ENCODE results near the gene NKX6-2.
"Not testable (repeated sequence)": the region's sequence is repeated elsewhere in the genome, so short reads cannot be mapped to it uniquely, and the experiment has no call there.

The NKX6-2 gene

DNA sequence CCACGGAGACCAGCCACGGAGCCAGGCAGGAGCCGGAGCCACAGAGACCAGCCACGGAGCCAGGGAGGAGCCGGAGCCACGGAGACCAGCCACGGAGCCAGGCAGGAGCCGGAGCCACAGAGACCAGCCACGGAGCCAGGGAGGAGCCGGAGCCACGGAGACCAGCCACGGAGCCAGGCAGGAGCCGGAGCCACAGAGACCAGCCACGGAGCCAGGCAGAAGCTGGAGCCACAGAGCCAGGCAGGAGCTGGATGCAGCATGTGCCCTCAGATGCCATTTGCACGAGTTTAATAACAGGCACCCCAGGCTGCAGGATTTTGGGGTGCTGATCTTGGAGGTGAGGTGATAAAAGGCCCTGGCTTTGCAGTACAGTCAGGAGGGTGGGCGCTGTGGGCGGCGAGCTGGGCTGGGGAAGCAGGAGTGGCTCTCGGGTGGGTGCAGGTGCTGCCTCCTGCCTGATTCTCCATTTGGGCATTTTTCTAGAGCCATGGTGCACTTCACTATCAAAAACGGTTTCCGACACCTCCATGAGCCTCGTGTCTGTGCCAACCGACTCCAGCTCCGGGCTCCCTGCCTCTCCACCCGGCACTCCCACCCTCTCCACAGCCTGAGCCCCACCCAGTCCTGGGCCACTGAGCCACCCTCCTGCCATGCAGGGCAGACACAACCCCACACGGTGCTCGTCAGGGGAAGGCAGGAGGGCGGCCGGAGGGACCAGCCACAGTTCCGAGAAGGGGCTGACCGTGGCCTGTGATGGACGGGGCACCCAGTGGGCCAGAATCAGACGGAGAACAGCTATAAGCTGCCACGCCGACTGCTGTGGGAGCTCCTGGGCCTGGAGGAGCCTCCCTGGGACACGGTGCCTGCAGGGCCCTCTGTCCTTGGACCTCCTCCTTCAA, 40.8 kb upstream of the NKX6-2 start:
- Histone ChIP-seq H3K27me3 (ENCODE audit: control insufficient read depth, insufficient read depth, low read length, poor library complexity, severe bottlenecking) (no peaks in the 10 kb centered on the region), H3K36me3 (ENCODE audit: control insufficient read depth, insufficient read depth, low read length) (no peaks in the 10 kb centered on the region), H3K4me3 (ENCODE audit: insufficient read depth, low read depth, low read length) (no peak overlapping the region), H3K27ac (ENCODE audit: insufficient read depth, low read depth, low read length, poor library complexity, severe bottlenecking) (no peak overlapping the region), H3K9me3 (ENCODE audit: control insufficient read depth, low read length) (no peaks in the 10 kb centered on the region), H3K4me1 (ENCODE audit: control insufficient read depth, insufficient read depth, low read length) (no peaks in the 10 kb centered on the region)
- 93 to 96% methylated on average over 36 of the region's 36 CpGs for WGBS, 2 experiments

GRCh38 chr10:132825783-132826523, 40.0 kb upstream of the NKX6-2 start:
- H3K27me3 ChIP-seq (ENCODE audit: control insufficient read depth, insufficient read depth, low read length, poor library complexity, severe bottlenecking); H3K4me1 ChIP-seq (ENCODE audit: control insufficient read depth, insufficient read depth, low read length); H3K27ac ChIP-seq (ENCODE audit: insufficient read depth, low read depth, low read length, poor library complexity, severe bottlenecking); H3K9me3 ChIP-seq (ENCODE audit: control insufficient read depth, low read length); H3K4me3 ChIP-seq (ENCODE audit: insufficient read depth, low read depth, low read length); H3K36me3 ChIP-seq (ENCODE audit: control insufficient read depth, insufficient read depth, low read length): not testable (repeated sequence)
- 89% methylated on average over 34 of the region's 34 CpGs for WGBS, 2 experiments

DNA sequence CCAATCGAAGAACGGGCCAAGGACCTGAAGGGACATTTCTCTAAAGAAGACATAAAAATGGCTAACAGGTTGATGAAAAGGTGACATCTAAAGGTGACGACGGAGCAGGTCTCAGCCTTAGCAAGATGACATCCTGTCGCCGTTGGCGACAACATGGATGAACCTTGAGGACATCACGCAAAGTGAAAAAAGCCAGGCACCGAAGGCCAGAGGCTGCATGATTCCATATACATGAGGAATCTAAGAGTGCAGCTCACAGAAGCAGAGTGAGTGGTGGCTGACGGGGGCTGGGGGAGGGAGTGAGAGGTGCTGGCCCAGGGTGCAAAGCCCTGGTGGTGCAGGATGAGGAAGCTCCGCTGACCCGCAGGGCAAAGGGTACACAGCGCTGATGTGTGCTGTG, 34.1 kb upstream of the NKX6-2 start:
- H3K4me1 ChIP-seq (ENCODE audit: control insufficient read depth, insufficient read depth, low read length): no peaks in the 10 kb centered on the region
- H3K9me3 ChIP-seq (ENCODE audit: control insufficient read depth, low read length): no peaks in the 10 kb centered on the region
- H3K4me3 ChIP-seq (ENCODE audit: insufficient read depth, low read depth, low read length): no peak overlapping the region
- H3K27ac ChIP-seq (ENCODE audit: insufficient read depth, low read depth, low read length, poor library complexity, severe bottlenecking): no peak overlapping the region
- H3K36me3 ChIP-seq (ENCODE audit: control insufficient read depth, insufficient read depth, low read length): no peaks in the 10 kb centered on the region
- 93 to 94% methylated on average over 13 of the region's 13 CpGs for WGBS, 2 experiments
- no peaks in the 10 kb centered on the region for H3K27me3 ChIP-seq (ENCODE audit: control insufficient read depth, insufficient read depth, low read length, poor library complexity, severe bottlenecking)

DNA sequence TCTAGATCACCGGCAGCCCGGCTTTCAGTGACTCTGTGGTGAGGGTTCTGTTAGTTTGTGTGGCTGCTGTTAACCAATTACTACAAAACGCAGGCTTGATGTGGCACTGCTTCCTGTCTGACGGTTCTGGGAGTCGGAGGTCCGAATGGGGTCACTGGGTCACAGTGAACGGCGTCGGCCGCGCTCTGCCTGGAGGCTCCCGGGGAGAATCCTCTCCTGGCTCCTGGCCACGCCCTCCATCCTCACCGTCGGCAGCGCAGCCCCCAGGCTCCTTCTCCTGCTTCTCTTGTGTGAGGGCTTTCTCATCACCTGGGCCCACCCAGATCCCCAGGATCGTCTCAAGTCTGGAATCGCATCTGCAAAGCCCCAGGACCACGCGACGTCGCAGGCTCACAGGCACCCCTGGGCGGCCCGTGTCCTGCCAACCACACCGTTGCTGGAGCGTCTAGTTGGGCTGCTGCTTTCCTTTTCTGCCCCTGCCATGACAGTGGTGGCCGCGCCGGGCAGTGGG, 31.8 kb upstream of the NKX6-2 start:
- WGBS, 2 experiments: 90 to 91% methylated on average over 28 to 29 of the region's 29 CpGs

GRCh38 chr10:132816718-132817117, 30.8 kb upstream of the NKX6-2 start:
- no peak overlapping the region for H3K27ac ChIP-seq (ENCODE audit: insufficient read depth, low read depth, low read length, poor library complexity, severe bottlenecking)
- H3K36me3 ChIP-seq (ENCODE audit: control insufficient read depth, insufficient read depth, low read length): no peaks in the 10 kb centered on the region
- no peak overlapping the region for H3K4me3 ChIP-seq (ENCODE audit: insufficient read depth, low read depth, low read length)
- no peaks in the 10 kb centered on the region for H3K4me1 ChIP-seq (ENCODE audit: control insufficient read depth, insufficient read depth, low read length)
- 93 to 94% methylated on average over 12 of the region's 12 CpGs for WGBS, 2 experiments
- no peaks in the 10 kb centered on the region for H3K9me3 ChIP-seq (ENCODE audit: control insufficient read depth, low read length)
- H3K27me3 ChIP-seq (ENCODE audit: control insufficient read depth, insufficient read depth, low read length, poor library complexity, severe bottlenecking): no peaks in the 10 kb centered on the region

More for the DNA sequence above, 31.8 kb upstream of the NKX6-2 start:
- Histone ChIP-seq H3K4me3 (ENCODE audit: insufficient read depth, low read depth, low read length) (no peak overlapping the region), H3K4me1 (ENCODE audit: control insufficient read depth, insufficient read depth, low read length) (no peaks in the 10 kb centered on the region), H3K27me3 (ENCODE audit: control insufficient read depth, insufficient read depth, low read length, poor library complexity, severe bottlenecking) (no peaks in the 10 kb centered on the region), H3K36me3 (ENCODE audit: control insufficient read depth, insufficient read depth, low read length) (no peaks in the 10 kb centered on the region), H3K9me3 (ENCODE audit: control insufficient read depth, low read length) (no peaks in the 10 kb centered on the region), H3K27ac (ENCODE audit: insufficient read depth, low read depth, low read length, poor library complexity, severe bottlenecking) (no peak overlapping the region)

DNA sequence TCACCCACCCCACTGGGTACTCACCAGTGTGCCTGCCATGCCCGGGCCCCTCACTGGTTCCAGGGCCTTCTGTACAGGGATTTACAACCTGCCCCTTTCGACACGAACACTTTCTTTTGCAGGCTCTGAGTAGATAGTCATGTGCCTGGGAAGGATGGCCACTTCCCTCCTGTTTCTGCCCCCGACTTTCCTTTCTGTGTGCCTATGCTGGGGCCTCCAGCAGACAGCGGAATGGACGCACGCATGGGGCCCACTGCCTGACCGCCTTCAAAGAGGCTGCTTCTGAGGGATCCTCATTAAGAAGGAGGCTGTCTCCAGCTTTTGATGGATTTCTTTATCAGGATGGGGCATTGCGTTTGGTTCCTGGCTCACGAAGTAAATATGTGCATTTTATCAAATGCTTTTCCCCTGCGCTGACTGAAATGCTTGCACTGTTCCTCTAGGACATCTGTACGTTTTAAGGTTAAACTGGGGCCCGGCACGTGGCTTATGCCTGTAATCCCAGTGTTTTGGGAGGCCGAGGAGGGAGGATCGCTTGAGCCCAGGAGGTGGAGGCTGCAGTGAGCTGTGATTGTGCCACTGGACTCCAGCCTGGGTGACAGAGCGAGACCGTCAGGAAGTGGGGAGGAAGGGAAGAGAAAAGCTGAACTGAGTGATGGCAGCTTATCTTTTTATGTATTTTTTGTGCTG, 29.4 kb upstream of the NKX6-2 start:
- 91 to 93% methylated on average over 18 of the region's 18 CpGs for WGBS, 2 experiments
- no peak overlapping the region for H3K4me3 ChIP-seq (ENCODE audit: insufficient read depth, low read depth, low read length)
- H3K27me3 ChIP-seq (ENCODE audit: control insufficient read depth, insufficient read depth, low read length, poor library complexity, severe bottlenecking): no peaks in the 10 kb centered on the region
- H3K27ac ChIP-seq (ENCODE audit: insufficient read depth, low read depth, low read length, poor library complexity, severe bottlenecking): no peak overlapping the region
- no peaks in the 10 kb centered on the region for H3K9me3 ChIP-seq (ENCODE audit: control insufficient read depth, low read length)
- no peaks in the 10 kb centered on the region for H3K4me1 ChIP-seq (ENCODE audit: control insufficient read depth, insufficient read depth, low read length)
- H3K36me3 ChIP-seq (ENCODE audit: control insufficient read depth, insufficient read depth, low read length): no peaks in the 10 kb centered on the region

GRCh38 chr10:132814469-132814856, 28.5 kb upstream of the NKX6-2 start:
- Histone ChIP-seq H3K36me3 (ENCODE audit: control insufficient read depth, insufficient read depth, low read length) (no peaks in the 10 kb centered on the region), H3K4me1 (ENCODE audit: control insufficient read depth, insufficient read depth, low read length) (no peaks in the 10 kb centered on the region), H3K27ac (ENCODE audit: insufficient read depth, low read depth, low read length, poor library complexity, severe bottlenecking) (no peak overlapping the region), H3K4me3 (ENCODE audit: insufficient read depth, low read depth, low read length) (no peak overlapping the region), H3K27me3 (ENCODE audit: control insufficient read depth, insufficient read depth, low read length, poor library complexity, severe bottlenecking) (no peaks in the 10 kb centered on the region), H3K9me3 (ENCODE audit: control insufficient read depth, low read length) (no peaks in the 10 kb centered on the region)
- 87 to 90% methylated on average over 16 of the region's 16 CpGs for WGBS, 2 experiments

GRCh38 chr10:132813560-132814468, 27.9 kb upstream of the NKX6-2 start:
- 88% methylated on average over 23 to 25 of the region's 28 CpGs for WGBS, 2 experiments
- H3K9me3 ChIP-seq (ENCODE audit: control insufficient read depth, low read length): no peaks in the 10 kb centered on the region
- H3K27me3 ChIP-seq (ENCODE audit: control insufficient read depth, insufficient read depth, low read length, poor library complexity, severe bottlenecking): no peaks in the 10 kb centered on the region
- no peak overlapping the region for H3K4me3 ChIP-seq (ENCODE audit: insufficient read depth, low read depth, low read length)
- H3K36me3 ChIP-seq (ENCODE audit: control insufficient read depth, insufficient read depth, low read length): no peaks in the 10 kb centered on the region
- no peak overlapping the region for H3K27ac ChIP-seq (ENCODE audit: insufficient read depth, low read depth, low read length, poor library complexity, severe bottlenecking)
- H3K4me1 ChIP-seq (ENCODE audit: control insufficient read depth, insufficient read depth, low read length): no peaks in the 10 kb centered on the region

- 91 to 95% methylated on average over 10 of the region's 10 CpGs for WGBS, 2 experiments
- no peaks in the 10 kb centered on the region for H3K4me1 ChIP-seq (ENCODE audit: control insufficient read depth, insufficient read depth, low read length)
- no peaks in the 10 kb centered on the region for H3K9me3 ChIP-seq (ENCODE audit: control insufficient read depth, low read length)
- no peaks in the 10 kb centered on the region for H3K27me3 ChIP-seq (ENCODE audit: control insufficient read depth, insufficient read depth, low read length, poor library complexity, severe bottlenecking)
- H3K36me3 ChIP-seq (ENCODE audit: control insufficient read depth, insufficient read depth, low read length): no peaks in the 10 kb centered on the region
- H3K4me3 ChIP-seq (ENCODE audit: insufficient read depth, low read depth, low read length): no peak overlapping the region
- H3K27ac ChIP-seq (ENCODE audit: insufficient read depth, low read depth, low read length, poor library complexity, severe bottlenecking): no peak overlapping the region
These were observed 27.1 kb upstream of the NKX6-2 start for GRCh38 chr10:132813001-132813401.

Measured in ectodermal cell (in vitro differentiated cells).